Activated T-helper 9 cell treated with anti-CD3 and anti-CD28 coated beads, Interleukin-2, amount 50 U/mL, for 16 hours (primary cell): ENCODE results near the gene EXOC4.
"Not testable (repeated sequence)": the region's sequence is repeated elsewhere in the genome, so short reads cannot be mapped to it uniquely, and the experiment has no call there.

ENCODE experiments used
- DNase-seq: peaks from one replicate; pipeline ENCODE4 v3.0.0-alpha.2; 2020; ENCODE audit warnings: low read depth

Gene EXOC4

GRCh38 chr7:133994100-133994499, 741.2 kb downstream of the EXOC4 start:
- not testable (repeated sequence) for DNase-seq

DNA sequence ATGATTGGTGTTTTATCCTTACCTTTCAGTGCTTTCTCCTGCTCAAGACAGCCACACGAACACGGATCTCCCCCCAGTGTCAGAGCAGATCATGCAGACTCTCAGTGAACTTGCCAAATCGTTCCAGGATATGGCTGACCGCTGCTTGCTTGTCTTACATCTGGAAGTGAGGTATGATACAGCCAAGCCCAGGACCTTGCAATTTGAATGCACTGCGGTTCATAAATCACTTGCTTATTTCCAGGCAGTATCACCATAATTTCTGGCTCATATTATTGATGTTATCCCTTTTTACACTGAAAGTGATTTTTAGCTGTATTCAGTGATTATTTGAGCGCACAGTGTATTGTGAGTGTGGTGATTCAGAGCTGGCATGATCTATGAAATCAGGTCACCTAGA, 744.6 kb downstream of the EXOC4 start:
- DNase-seq: no peak

DNA sequence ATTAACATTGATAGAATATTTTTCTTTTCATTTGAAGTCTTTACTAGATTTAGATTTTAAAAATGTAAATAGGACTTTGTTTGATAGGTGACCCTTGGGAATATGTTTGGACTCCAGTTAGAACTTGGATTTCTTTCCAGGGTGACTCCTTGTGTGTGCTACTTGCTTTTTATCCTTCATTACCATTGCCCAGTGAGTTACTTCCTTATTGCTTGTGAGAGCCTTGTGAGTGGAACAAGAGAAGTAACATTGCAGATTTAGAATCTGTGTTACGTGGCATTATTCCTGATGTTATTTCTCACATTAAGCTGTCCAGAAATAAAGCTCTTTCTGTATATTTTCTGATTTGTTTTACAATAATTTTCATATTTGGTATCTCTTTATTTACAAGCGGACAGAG, 746.3 kb downstream of the EXOC4 start:
- no peak for DNase-seq

DNA sequence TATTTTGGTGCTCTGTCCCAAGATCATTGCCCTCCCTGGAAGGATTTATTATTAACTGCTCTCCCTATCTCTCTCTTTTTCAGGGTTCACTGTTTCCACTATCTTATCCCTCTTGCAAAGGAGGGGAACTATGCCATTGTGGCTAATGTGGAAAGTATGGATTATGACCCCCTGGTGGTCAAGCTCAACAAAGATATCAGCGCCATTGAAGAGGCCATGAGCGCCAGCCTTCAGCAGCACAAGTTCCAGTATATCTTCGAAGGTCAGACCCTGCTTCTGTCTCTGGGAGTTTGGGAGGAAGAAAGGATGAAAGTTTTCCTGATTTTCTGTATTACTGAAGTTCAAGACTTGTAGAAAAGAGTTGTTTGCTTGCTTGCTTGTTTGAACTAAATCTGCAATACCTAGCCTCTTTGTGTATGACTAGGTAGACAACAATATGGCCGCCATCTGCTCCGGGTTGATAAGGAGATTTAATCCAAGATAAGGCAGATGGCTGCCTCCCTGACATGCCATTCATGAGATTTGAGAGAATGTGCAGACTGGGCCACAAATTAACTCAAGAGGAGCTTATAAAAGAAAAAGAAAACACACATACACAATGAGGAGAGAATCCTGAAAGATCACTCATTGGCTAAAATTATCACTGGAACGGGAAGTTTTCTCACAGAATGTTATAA, 752.1 kb downstream of the EXOC4 start:
- no peak for DNase-seq

DNA sequence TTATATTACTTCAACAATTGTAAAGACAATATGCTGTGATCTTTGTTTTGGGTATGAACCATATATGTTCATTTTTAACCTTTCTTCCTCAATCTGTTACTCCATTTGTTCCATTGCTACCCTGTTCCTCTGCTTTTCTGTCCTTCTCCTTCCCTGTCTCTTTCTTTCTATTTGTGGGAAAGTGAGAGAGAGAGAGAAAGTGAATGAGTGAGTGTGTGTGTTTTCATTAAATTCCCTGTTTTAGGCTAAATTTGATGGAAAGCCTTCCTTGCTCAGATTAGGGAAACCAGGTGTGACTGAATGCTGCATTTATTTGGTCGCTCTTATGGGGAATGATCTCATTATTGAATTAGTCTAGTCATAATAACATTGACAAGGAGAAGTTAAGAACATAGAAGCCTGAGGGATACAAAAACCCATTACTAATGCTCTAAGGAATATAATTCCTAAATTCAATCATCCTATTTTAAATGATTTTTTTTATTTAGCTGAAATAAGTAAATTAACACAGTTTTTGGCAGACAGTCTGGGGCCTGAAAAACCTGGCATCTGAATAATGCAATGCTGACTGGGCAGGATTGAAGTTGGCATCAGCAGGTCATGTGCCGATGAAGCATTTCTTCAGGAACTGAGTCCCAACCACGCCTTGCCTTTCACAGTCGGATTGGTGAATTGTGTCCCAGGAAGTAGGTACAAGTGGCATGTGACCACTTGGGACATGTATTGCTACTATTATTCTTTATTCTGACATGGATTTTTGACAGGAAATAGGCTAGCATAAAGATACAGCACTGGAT, 756.6 kb downstream of the EXOC4 start:
- DNase-seq: no peak

DNA sequence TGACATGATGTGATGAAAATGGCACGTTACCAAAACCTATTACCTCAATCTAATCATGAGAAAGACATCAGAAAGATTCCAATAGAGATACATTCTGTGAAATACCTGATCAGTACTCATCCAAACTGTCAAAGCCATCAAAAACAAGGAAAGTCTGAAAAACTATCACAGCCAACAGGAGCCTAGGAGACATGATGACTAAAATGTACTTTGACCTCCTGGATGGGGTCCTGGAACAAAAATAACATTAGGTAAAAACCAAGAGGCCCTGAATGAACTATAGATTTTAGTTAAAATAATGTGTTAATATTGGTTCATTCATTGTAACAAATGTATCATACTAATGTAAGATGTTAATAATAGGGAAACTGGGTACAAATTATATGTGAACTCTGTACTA, 760.4 kb downstream of the EXOC4 start:
- DNase-seq: no peak

DNA sequence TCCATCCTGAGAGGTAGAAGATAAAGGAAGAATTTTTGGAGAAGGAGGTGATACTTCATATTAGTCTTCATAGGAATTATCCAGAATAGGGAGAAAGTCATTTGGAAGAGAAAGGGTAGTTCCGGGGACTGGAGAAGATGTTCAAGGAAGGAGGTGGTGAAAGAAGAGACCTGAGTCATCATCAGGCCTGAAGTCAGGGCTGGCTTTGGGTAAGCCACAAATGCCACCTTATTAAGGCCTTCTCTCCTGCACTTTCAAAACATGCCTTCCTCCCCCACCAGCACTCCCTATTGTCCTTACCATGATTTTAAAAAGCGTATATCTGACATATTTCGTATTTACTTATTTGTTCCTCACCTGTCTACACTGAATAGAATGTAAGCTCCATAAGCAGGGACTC, 762.1 kb downstream of the EXOC4 start:
- DNase-seq: no peak

- DNase-seq: no peak
Measured at GRCh38 chr7:134016223-134016941, 763.5 kb downstream of the EXOC4 start.

- DNase-seq: no peak
Measured at GRCh38 chr7:134016942-134017303, 764.0 kb downstream of the EXOC4 start.

- no peak for DNase-seq
Measured at GRCh38 chr7:134018306-134018705, 765.4 kb downstream of the EXOC4 start.

GRCh38 chr7:134019251-134019650, 766.4 kb downstream of the EXOC4 start:
- DNase-seq: no peak

- DNase-seq: no peak
Measured at GRCh38 chr7:134021836-134022235, 769.0 kb downstream of the EXOC4 start.

DNA sequence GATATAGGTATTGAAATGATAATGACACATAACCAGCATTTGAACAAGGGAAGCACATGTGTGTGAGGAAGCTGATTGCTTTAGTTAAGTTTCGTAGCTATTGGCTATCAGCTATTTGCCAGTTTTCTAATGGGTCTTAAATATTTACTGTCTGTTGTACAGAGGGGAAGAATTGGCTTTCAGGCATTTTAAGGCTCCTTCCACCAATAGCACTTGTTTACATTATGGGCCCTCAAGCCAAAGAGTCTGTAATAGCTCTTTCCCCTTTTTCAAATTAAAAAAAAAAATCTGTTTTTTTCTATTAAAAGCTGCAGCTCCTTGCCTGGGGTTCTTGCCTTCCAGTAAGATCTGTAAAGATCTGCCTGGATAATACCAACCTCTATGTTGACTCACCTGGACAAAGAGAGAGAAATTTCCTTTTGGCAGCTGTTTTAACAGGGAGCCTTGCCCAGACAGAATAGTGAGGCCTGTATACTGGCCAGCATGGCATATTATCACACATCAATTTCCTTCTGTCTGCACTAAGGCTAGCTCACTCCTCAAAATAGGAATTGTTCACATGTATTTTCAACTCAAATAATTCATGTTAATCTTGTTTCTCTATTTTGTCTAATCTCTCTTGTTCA, 769.5 kb downstream of the EXOC4 start:
- DNase-seq: no peak

DNA sequence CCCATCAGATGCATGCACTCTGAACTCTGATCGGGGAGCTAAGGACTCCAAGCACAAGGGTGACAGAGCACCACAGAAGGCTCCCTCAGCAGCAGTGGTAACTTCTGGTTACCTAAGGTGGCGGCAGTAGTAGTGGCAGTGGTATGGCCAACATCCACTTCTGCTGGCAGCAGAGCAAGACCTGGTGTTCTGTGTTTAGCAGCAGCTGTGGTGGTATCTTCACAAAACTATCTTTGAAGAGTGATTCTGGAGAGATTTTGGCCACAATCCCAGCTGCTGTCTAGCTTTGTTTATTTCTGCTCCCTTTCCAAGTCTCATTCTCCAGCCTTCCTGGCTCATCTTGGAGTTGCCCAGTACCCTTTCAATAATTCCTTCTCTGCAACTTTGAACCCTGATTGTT, 771.9 kb downstream of the EXOC4 start:
- no peak for DNase-seq

- no peak for DNase-seq
Measured at GRCh38 chr7:134028853-134029252, 776.0 kb downstream of the EXOC4 start.

GRCh38 chr7:134029743-134030142, 776.9 kb downstream of the EXOC4 start:
- no peak for DNase-seq

DNA sequence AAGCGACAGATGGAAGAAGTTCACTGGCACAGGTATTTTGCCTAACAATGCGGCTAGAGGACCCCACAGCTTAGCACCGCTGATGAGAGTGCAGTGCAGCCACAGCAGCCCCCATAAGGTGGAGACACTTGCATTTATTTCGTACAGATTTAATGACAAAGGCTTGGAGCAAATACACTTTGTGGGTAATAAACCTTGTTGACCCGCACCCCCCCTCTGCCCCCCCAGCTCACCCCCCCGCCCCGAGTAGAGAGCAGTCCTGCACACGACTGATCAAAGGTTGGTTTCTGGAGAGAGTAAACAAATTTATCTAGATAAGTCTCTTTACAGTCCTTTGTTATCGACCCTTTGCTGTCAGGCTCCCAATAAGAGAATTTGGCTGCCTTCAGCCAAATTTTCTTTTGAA, 777.6 kb downstream of the EXOC4 start:
- no peak for DNase-seq

- DNase-seq: no peak
Measured at GRCh38 chr7:134031835-134032617, 779.1 kb downstream of the EXOC4 start.

DNA sequence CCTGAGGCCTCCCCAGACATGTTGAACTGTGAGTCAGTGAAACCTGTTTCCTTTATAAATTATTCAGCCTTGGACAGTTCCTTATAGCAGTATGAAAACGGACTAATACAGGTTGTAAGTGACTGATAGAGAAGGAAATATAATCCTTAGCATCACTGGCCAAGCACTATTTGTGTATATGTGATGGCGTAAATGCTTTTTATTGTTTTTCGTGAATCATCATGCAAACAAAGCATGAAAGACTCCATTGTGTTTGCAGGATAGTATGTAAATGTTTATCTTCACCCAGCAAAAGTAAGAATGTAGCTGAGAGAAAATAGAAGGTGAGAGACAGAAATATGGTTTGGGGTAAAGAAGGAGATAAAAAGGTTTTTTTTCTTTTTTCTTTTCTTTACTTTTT, 781.8 kb downstream of the EXOC4 start:
- DNase-seq: no peak

DNA sequence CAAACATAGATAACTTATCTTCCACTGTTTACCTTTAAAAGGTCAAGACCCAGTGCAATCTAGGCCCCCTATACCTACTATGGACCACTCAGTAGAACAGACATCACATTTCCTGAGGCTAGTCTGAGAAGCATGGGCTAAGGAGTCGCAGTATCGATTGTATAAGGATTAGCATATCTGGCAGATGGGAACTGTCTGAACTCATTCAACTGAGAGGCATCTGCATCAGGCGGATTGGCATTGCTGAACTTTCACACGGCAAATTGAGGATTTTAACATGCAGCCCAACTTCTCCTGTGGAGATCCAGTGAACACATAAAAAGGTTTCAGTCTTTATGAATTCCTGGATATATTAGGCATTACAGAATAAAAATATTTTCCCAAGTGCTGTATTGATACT, 785.1 kb downstream of the EXOC4 start:
- DNase-seq: no peak

DNA sequence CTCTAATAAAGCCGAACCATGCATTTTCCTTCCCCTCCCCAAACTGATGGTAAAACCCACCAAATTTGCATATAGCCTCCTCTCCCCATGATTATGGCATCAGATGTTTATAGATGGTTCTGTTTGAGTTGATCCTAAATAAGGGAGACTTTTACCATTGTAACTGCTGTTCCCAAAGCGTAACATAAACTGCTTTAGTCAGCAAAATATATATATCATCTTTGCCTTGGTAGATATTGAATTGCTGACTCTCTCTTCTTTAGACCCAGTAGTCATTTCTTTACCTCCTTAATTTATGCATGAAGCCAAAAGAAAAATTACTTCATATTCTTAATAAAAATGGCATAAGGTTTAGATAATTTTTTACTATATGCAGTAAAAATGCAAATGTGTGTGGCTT, 788.1 kb downstream of the EXOC4 start:
- no peak for DNase-seq

DNA sequence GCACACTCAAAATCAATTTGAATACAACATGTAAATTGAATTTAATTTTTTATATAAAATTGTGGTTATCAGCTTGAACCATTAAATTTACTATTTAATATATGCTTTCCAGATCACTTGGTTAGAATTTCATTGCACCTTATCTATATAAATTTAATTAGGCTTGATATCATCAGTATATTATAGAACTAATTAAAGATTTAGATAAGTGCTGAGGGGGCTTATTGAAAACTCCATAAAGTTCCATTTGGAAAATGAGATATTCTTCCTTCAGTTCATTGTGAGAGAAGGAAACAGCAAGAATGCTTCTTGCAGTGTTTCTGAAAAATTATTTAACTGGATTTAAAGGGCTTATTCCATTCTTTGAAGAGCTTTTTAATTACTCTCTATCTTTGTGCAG, 788.6 kb downstream of the EXOC4 start:
- DNase-seq: no peak
